ENCODE measurements around the gene CDH5. TPM values are rescaled to one million over a fixed set of nuclear protein-coding genes. Genes with fewer than 3 reads are reported as not detected.

Gene CDH5
- polyA plus RNA-seq, 1 of the 3 experiments (the other 2 are of a cell fraction): not detected

- H4K20me1 ChIP-seq (ENCODE audit: insufficient read depth): no peaks in the 10 kb centered on the region
- no peaks in the 10 kb centered on the region for H3K9me2 ChIP-seq
- no peaks in the 10 kb centered on the region for H3K36me3 ChIP-seq (replicated peaks in 1 of 2; ENCODE audit: control insufficient read depth in 1 of 2, insufficient read depth in 2 of 2, low read length in 1 of 2)
- H3K27ac ChIP-seq (ENCODE audit: low read depth in 2 of 2, low read length in 1 of 2): no peak overlapping the region
- no peaks in the 10 kb centered on the region for H3K79me2 ChIP-seq (ENCODE audit: insufficient read depth)
- ChIA-PET CTCF (interaction anchor here (0.7 to 9.4 kb wide), 5 partner anchors 11 to 253 kb away, joined by 3 to 92 read pairs (median 4); no protein-coding TSS in a partner anchor), POLR2A (no interaction called here)
- no peak for DNase-seq
- H3F3A ChIP-seq (replicated peaks; ENCODE audit: insufficient read depth): no peaks in the 10 kb centered on the region
- WGBS (ENCODE audit: low lambda C conversion rate): 73% methylated on average over 9 of the region's 11 CpGs
- no peaks in the 10 kb centered on the region for H3K9me3 ChIP-seq
- H3K27me3 ChIP-seq (ENCODE audit: insufficient read depth): no peaks in the 10 kb centered on the region
- TF ChIP-seq CTCF (IDR thresholded peaks at IDR 0.05) (no peak), FOXM1 (IDR thresholded peaks at IDR 0.05; ENCODE audit: low read depth) (no peak), MXI1 (IDR thresholded peaks at IDR 0.05; ENCODE audit: low read depth, low read length) (no peak), PBX3 (IDR thresholded peaks at IDR 0.05) (no peak), RFX5 (IDR thresholded peaks at IDR 0.05; ENCODE audit: low read length) (no peak), TEAD4 (IDR thresholded peaks at IDR 0.05; ENCODE audit: borderline replicate concordance, insufficient read depth) (no peak)
- peaks cover 0 to 5% of the 10 kb centered on the region in 2 experiments; a peak in 1 of 4 replicates for H3K4me1 ChIP-seq (ENCODE audit: control insufficient read depth in 1 of 2, insufficient read depth in 2 of 2, low read depth in 1 of 2, low read length in 1 of 2)
- H2AFZ ChIP-seq (ENCODE audit: low read depth): no peak overlapping the region
- no peak overlapping the region for H3K4me2 ChIP-seq
- H3K4me3 ChIP-seq (ENCODE audit: low read depth in 2 of 2, low read length in 1 of 2): no peak overlapping the region
- H3K9ac ChIP-seq: no peak overlapping the region
These were observed 1.7 kb downstream of the CDH5 start for GRCh38 chr16:66367968-66368891.

- ChIA-PET CTCF (interaction anchor here (1.8 to 9.4 kb wide), 3 partner anchors 12 to 37 kb away, joined by 5 to 92 read pairs (median 5); no protein-coding TSS in a partner anchor), POLR2A (no interaction called here)
- TF ChIP-seq USF1 (IDR thresholded peaks at IDR 0.05; ENCODE audit: borderline replicate concordance, low read depth) (no peak), RXRA (IDR thresholded peaks at IDR 0.05; ENCODE audit: borderline replicate concordance, low read depth) (no peak), SIN3A (IDR thresholded peaks at IDR 0.05; ENCODE audit: borderline replicate concordance, low read depth, low read length) (no peak), FOXM1 (IDR thresholded peaks at IDR 0.05; ENCODE audit: low read depth) (no peak), MXI1 (IDR thresholded peaks at IDR 0.05; ENCODE audit: low read depth, low read length) (no peak), RCOR1 (IDR thresholded peaks at IDR 0.05; ENCODE audit: low read length) (no peak), REST (IDR thresholded peaks at IDR 0.05; ENCODE audit: low read depth, low read length) (no peak), POLR2AphosphoS5 (IDR thresholded peaks at IDR 0.05; ENCODE audit: low read depth, low read length) (no peak), SMC3 (IDR thresholded peaks at IDR 0.05; ENCODE audit: low read depth, low read length) (no peak), JUND (IDR thresholded peaks at IDR 0.05) (no peak), TAF1 (IDR thresholded peaks at IDR 0.05; ENCODE audit: borderline replicate concordance, low read depth, low read length) (no peak), TEAD4 (IDR thresholded peaks at IDR 0.05; ENCODE audit: borderline replicate concordance, insufficient read depth) (no peak), GATA2 (CRISPR knock-in tag; IDR thresholded peaks at IDR 0.05) (no peak), PBX3 (IDR thresholded peaks at IDR 0.05) (no peak)
- Histone ChIP-seq H3K79me2 (ENCODE audit: insufficient read depth) (no peaks in the 10 kb centered on the region), H3K9me3 (no peaks in the 10 kb centered on the region), H3K27me3 (ENCODE audit: insufficient read depth) (no peaks in the 10 kb centered on the region), H3K4me1 (ENCODE audit: control insufficient read depth in 1 of 2, insufficient read depth in 2 of 2, low read depth in 1 of 2, low read length in 1 of 2) (peaks cover 0 to 5% of the 10 kb centered on the region in 2 experiments; a peak in 1 of 4 replicates), H2AFZ (ENCODE audit: low read depth) (no peak overlapping the region), H3K9ac (no peak overlapping the region), H3K36me3 (replicated peaks in 1 of 2; ENCODE audit: control insufficient read depth in 1 of 2, insufficient read depth in 2 of 2, low read length in 1 of 2) (no peaks in the 10 kb centered on the region), H3K9me2 (no peaks in the 10 kb centered on the region), H3F3A (replicated peaks; ENCODE audit: insufficient read depth) (no peaks in the 10 kb centered on the region), H3K4me3 (ENCODE audit: low read depth in 2 of 2, low read length in 1 of 2) (no peak overlapping the region), H3K27ac (ENCODE audit: low read depth in 2 of 2, low read length in 1 of 2) (no peak overlapping the region), H4K20me1 (ENCODE audit: insufficient read depth) (no peaks in the 10 kb centered on the region), H3K4me2 (no peak overlapping the region)
- no peak for DNase-seq
- 82% methylated on average over 5 of the region's 5 CpGs for WGBS (ENCODE audit: low lambda C conversion rate)
These were observed 2.6 kb downstream of the CDH5 start for GRCh38 chr16:66369055-66369592.
